HCT116 (cell line): Measurements from ENCODE around the gene GNRH2.

ENCODE experiments used
- CBX3 ChIP-seq: IDR thresholded peaks from 2 replicates; pipeline ENCODE4 v1.6.1; 2012; ENCODE audit warnings: low read depth
- CTCF ChIP-seq, 3 experiments: fragments of 200-600 bp in 1 of 3; sonication (generic) in 1 of 3; IDR thresholded peaks in 2 of 3; conservative IDR thresholded peaks in 1 of 3; 2 replicates each; pipeline ENCODE4 v1.5.1; 2012 to 2017; ENCODE audit warnings: low read depth in 2 of 3, low read length in 2 of 3, antibody characterized with exemption in 1 of 3, borderline replicate concordance in 1 of 3, control low read depth in 1 of 3, mild to moderate bottlenecking in 1 of 3, mixed read lengths in 1 of 3, mixed run types in 1 of 3, moderate library complexity in 1 of 3; ENCODE audit not compliant: insufficient read depth in 1 of 3
- EZH2 ChIP-seq: fragments of 200-600 bp; sonication (generic); IDR thresholded peaks from 2 replicates; pipeline ENCODE4 v1.6.1; 2017; ENCODE audit warnings: antibody characterized with exemption, mixed run types
- JUND ChIP-seq: IDR thresholded peaks from 2 replicates; pipeline ENCODE4 v1.6.1; 2012
- MAX ChIP-seq: IDR thresholded peaks from 2 replicates; pipeline ENCODE4 v1.6.1; 2012
- POLR2A ChIP-seq: IDR thresholded peaks from 2 replicates; pipeline ENCODE4 v1.7.0; 2011; ENCODE audit warnings: borderline replicate concordance; ENCODE audit not compliant: insufficient read depth, insufficient read length; ENCODE audit errors: extremely low read depth
- POLR2AphosphoS5 ChIP-seq: IDR thresholded peaks from 2 replicates; pipeline ENCODE4 v1.6.1; 2011; ENCODE audit warnings: mild to moderate bottlenecking, low read depth, low read length, moderate library complexity
- RAD21 ChIP-seq: IDR thresholded peaks from 2 replicates; pipeline ENCODE4 v1.6.1; 2012; ENCODE audit warnings: low read depth, mild to moderate bottlenecking
- SIN3A ChIP-seq: IDR thresholded peaks from 2 replicates; pipeline ENCODE4 v1.6.1; 2012; ENCODE audit warnings: low read depth
- YY1 ChIP-seq: IDR thresholded peaks from 2 replicates; pipeline ENCODE4 v1.6.1; 2011; ENCODE audit warnings: low read length, low read depth, moderate library complexity, mild to moderate bottlenecking; ENCODE audit not compliant: insufficient replicate concordance; ENCODE audit errors: extremely low read depth
- ZNF274 ChIP-seq: fragments of 200-500 bp; sonication (Bioruptor generic); IDR thresholded peaks from 2 replicates; pipeline ENCODE4 v1.6.1; 2014; ENCODE audit warnings: mild to moderate bottlenecking, low read depth, low read length, inconsistent platforms

- no peak for TF ChIP-seq POLR2A
- TF ChIP-seq EZH2: no peak
- TF ChIP-seq JUND: no peak
- TF ChIP-seq CTCF (IDR thresholded peaks at IDR 0.05 in 2 of 3, conservative IDR thresholded peaks at IDR 0.05 in 1 of 3; ENCODE audit: borderline replicate concordance in 1 of 3, insufficient read depth in 1 of 3, low read depth in 2 of 3, low read length in 2 of 3): peak; percentile 44 to 62 (median 59)
- no peak for TF ChIP-seq SIN3A
- peak; percentile 70 for TF ChIP-seq RAD21
- no peak for TF ChIP-seq POLR2AphosphoS5
- no peak for TF ChIP-seq CBX3
- TF ChIP-seq ZNF274: no peak
- no peak for TF ChIP-seq YY1
- no peak for TF ChIP-seq MAX
Measured at GRCh38 chr20:3000852-3001523, 42.4 kb upstream of the GNRH2 start.
